ENCODE data around the gene PRRT1. TPM values are rescaled to one million over a fixed set of nuclear protein-coding genes. Genes with fewer than 3 reads are reported as not detected.

The PRRT1 gene
- total RNA-seq, 1 donor from 2014 or later = 3.1 TPM

GRCh38 chr6:32114796-32115195, 36.9 kb downstream of the PRRT1 start:
- H3K27me3 Mint-ChIP-seq (ENCODE audit: low read depth) = peaks cover 5% of the 10 kb centered on the region
- no peaks in the 10 kb centered on the region for H3K9me3 Mint-ChIP-seq
- no peak for DNase-seq (ENCODE audit: low read depth, low spot score)
- H3K4me1 Mint-ChIP-seq = peaks cover 37% of the 10 kb centered on the region
- H3K4me3 Mint-ChIP-seq = no peak overlapping the region
- TF ChIP-seq CTCF (conservative IDR thresholded peaks at IDR 0.05) = no peak
- peaks cover 11% of the 10 kb centered on the region for H3K36me3 Mint-ChIP-seq (ENCODE audit: low read depth)
- H3K27ac Mint-ChIP-seq (ENCODE audit: unreplicated experiment) = no peak overlapping the region

- Mint-ChIP-seq H3K27me3 (ENCODE audit: low read depth) (peaks cover 15% of the 10 kb centered on the region), H3K9me3 (no peaks in the 10 kb centered on the region), H3K27ac (ENCODE audit: unreplicated experiment) (no peak overlapping the region), H3K4me3 (no peak overlapping the region), H3K36me3 (ENCODE audit: low read depth) (peaks cover 11% of the 10 kb centered on the region), H3K4me1 (peaks cover 29% of the 10 kb centered on the region)
- no peak for TF ChIP-seq CTCF (conservative IDR thresholded peaks at IDR 0.05)
- no peak for DNase-seq (ENCODE audit: low read depth, low spot score)
Measured at GRCh38 chr6:32113386-32114352, 38.1 kb downstream of the PRRT1 start.

GRCh38 chr6:32112431-32112980, 39.2 kb downstream of the PRRT1 start:
- H3K27ac Mint-ChIP-seq (ENCODE audit: unreplicated experiment) = peak overlapping the region; percentile 51

GRCh38 chr6:32111424-32112066, 40.2 kb downstream of the PRRT1 start:
- DNase-seq (ENCODE audit: low read depth, low spot score) = no peak
- Mint-ChIP-seq H3K4me3 (no peak overlapping the region), H3K27ac (ENCODE audit: unreplicated experiment) (no peak overlapping the region), H3K4me1 (peaks cover 39% of the 10 kb centered on the region), H3K36me3 (ENCODE audit: low read depth) (peaks cover 7% of the 10 kb centered on the region), H3K27me3 (ENCODE audit: low read depth) (peaks cover 36% of the 10 kb centered on the region), H3K9me3 (no peaks in the 10 kb centered on the region)
- no peak for TF ChIP-seq CTCF (conservative IDR thresholded peaks at IDR 0.05)

More at GRCh38 chr6:32112431-32112980, 39.2 kb downstream of the PRRT1 start:
- H3K9me3 Mint-ChIP-seq = no peaks in the 10 kb centered on the region
- no peak for DNase-seq (ENCODE audit: low read depth, low spot score)
- no peak for TF ChIP-seq CTCF (conservative IDR thresholded peaks at IDR 0.05)
- H3K27me3 Mint-ChIP-seq (ENCODE audit: low read depth) = peaks cover 27% of the 10 kb centered on the region
- H3K36me3 Mint-ChIP-seq (ENCODE audit: low read depth) = peaks cover 11% of the 10 kb centered on the region
- peaks cover 39% of the 10 kb centered on the region for H3K4me1 Mint-ChIP-seq
- no peak overlapping the region for H3K4me3 Mint-ChIP-seq

- TF ChIP-seq CTCF (conservative IDR thresholded peaks at IDR 0.05) = no peak
- DNase-seq (ENCODE audit: low read depth, low spot score) = no peak
- H3K36me3 Mint-ChIP-seq (ENCODE audit: low read depth) = peaks cover 6% of the 10 kb centered on the region
- peaks cover 38% of the 10 kb centered on the region for H3K27me3 Mint-ChIP-seq (ENCODE audit: low read depth)
- no peaks in the 10 kb centered on the region for H3K9me3 Mint-ChIP-seq
- H3K4me3 Mint-ChIP-seq = no peak overlapping the region
- H3K4me1 Mint-ChIP-seq = peaks cover 39% of the 10 kb centered on the region
- H3K27ac Mint-ChIP-seq (ENCODE audit: unreplicated experiment) = no peak overlapping the region
Measured at GRCh38 chr6:32110632-32111031, 41.1 kb downstream of the PRRT1 start.

Data from neural crest cell (in vitro differentiated cells).